SU-DHL-6 (cell line): ENCODE measurements around the gene JPT1.

ENCODE experiments used
- EZH2phosphoT487 ChIP-seq: fragments of 200-600 bp; sonication (generic), shearing (Covaris generic); conservative IDR thresholded peaks from 2 replicates; pipeline ENCODE4 v1.6.1; 2018; ENCODE audit warnings: mild to moderate bottlenecking, antibody characterized with exemption, low read length, moderate library complexity, mixed read lengths
- TF ChIP-seq, protein P1 (sequence below): fragments of 200-600 bp; sonication (generic); IDR thresholded peaks from one replicate; pipeline ENCODE4 v1.5.1; 2017; ENCODE audit warnings: antibody characterized with exemption, mild to moderate bottlenecking, low read length, moderate library complexity; ENCODE audit not compliant: insufficient read depth, poor library complexity, severe bottlenecking

DNA sequence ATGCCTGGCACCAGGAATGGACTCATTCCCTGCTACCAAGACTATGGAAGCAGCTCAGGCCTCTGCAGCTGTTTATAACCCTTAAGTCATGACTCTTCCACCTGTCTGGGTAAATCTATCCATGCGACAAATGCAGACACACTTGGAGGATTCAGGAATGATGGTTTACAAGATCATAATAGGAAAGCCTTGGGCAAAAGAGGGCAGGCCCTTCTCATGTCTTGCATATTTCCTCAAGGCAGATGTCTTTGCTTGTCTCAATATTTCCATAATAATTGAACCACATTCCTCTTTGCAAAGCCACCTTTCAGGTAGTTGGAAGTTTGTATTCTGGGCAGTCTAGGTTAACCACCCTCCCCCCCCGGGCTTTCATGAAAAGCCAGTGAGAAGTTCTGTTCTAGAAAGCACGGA, 884 bp upstream of the JPT1 start:
- TF ChIP-seq, protein P1, sequence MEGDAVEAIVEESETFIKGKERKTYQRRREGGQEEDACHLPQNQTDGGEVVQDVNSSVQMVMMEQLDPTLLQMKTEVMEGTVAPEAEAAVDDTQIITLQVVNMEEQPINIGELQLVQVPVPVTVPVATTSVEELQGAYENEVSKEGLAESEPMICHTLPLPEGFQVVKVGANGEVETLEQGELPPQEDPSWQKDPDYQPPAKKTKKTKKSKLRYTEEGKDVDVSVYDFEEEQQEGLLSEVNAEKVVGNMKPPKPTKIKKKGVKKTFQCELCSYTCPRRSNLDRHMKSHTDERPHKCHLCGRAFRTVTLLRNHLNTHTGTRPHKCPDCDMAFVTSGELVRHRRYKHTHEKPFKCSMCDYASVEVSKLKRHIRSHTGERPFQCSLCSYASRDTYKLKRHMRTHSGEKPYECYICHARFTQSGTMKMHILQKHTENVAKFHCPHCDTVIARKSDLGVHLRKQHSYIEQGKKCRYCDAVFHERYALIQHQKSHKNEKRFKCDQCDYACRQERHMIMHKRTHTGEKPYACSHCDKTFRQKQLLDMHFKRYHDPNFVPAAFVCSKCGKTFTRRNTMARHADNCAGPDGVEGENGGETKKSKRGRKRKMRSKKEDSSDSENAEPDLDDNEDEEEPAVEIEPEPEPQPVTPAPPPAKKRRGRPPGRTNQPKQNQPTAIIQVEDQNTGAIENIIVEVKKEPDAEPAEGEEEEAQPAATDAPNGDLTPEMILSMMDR: no peak
- no peak for TF ChIP-seq EZH2phosphoT487
